NCI-H524 (cell line): Measurements from ENCODE around the gene SRSF2.
"Not testable (repeated sequence)": the region's sequence is repeated elsewhere in the genome, so short reads cannot be mapped to it uniquely, and the experiment has no call there.

Source experiments
- DNase-seq, 2 experiments: peaks; one replicate each; lab custom pipeline; 2025; lab: John Stamatoyannopoulos, UW

The SRSF2 gene

GRCh38 chr17:76738468-76738850 lies 1.3 kb upstream of the SRSF2 start:
- DNase-seq: peak in 1 of 2 experiments; percentile 41

GRCh38 chr17:76737676-76738467 lies 741 bp upstream of the SRSF2 start, which contains the start of gene MFSD11:
MFSD11 (plus strand) TSS chr17:76738119; CDS start chr17:76738353, 234 bp downstream.
- peak; percentile 99 for DNase-seq

GRCh38 chr17:76736349-76737081 lies 616 bp downstream of the SRSF2 start:
- DNase-seq: peak; percentile 31 to 77

- peak in 1 of 2 experiments; percentile 69 for DNase-seq
These were observed 1.4 kb downstream of the SRSF2 start for GRCh38 chr17:76735586-76736348.

GRCh38 chr17:76735006-76735405 lies 2.1 kb downstream of the SRSF2 start:
- DNase-seq: no peak

- no peak for DNase-seq
These were observed 2.9 kb downstream of the SRSF2 start for GRCh38 chr17:76734080-76734840.

GRCh38 chr17:76733618-76733957 lies 3.5 kb downstream of the SRSF2 start:
- DNase-seq: peak in 1 of 2 experiments; percentile 43

GRCh38 chr17:76732734-76733617 lies 4.2 kb downstream of the SRSF2 start:
- DNase-seq: peak in 1 of 2 experiments; percentile 50

- not testable (repeated sequence) for DNase-seq
These were observed 5.1 kb downstream of the SRSF2 start for GRCh38 chr17:76731800-76732733.

GRCh38 chr17:76727745-76728456 lies 9.2 kb downstream of the SRSF2 start:
- no peak for DNase-seq

GRCh38 chr17:76726776-76727718 lies 10.1 kb downstream of the SRSF2 start, which contains the start of gene METTL23:
METTL23 (plus strand) TSS chr17:76726839; CDS start chr17:76729711, 2,872 bp downstream.
- peak; percentile 70 to 78 for DNase-seq

GRCh38 chr17:76726231-76726775 lies 10.8 kb downstream of the SRSF2 start, which contains the start of gene JMJD6:
JMJD6 (minus strand) TSS chr17:76726606; CDS start chr17:76726475, 131 bp downstream.
- peak; percentile 99 for DNase-seq

GRCh38 chr17:76725580-76726230 lies 11.4 kb downstream of the SRSF2 start:
- DNase-seq: peak; percentile 65 to 75

GRCh38 chr17:76723812-76724211 lies 13.3 kb downstream of the SRSF2 start:
- no peak for DNase-seq

- DNase-seq: not testable (repeated sequence)
These were observed 14.2 kb downstream of the SRSF2 start for GRCh38 chr17:76722977-76723376.

- DNase-seq: no peak
These were observed 14.9 kb downstream of the SRSF2 start for GRCh38 chr17:76722279-76722678.

- DNase-seq: no peak
These were observed 15.7 kb downstream of the SRSF2 start for GRCh38 chr17:76721463-76721862.
